ENCODE data around the gene OTUB1. TPM values are rescaled to one million over a fixed set of nuclear protein-coding genes. Genes with fewer than 3 reads are reported as not detected.

The OTUB1 gene
- total RNA-seq, 1 donor from 2014 or later: 57.0 TPM

GRCh38 chr11:64035081-64035524, 48.9 kb downstream of the OTUB1 start:
- no peak for TF ChIP-seq CTCF (IDR thresholded peaks at IDR 0.05; ENCODE audit: borderline replicate concordance)
- no peak for DNase-seq
- H3K27ac ChIP-seq (replicated peaks): no peak overlapping the region
- intact Hi-C loops (cut with micrococcal nuclease): no loop called here
- peaks cover 24% of the 10 kb centered on the region for H3K4me1 ChIP-seq
- peak overlapping the region; percentile 70 for H3K4me3 ChIP-seq
- H3K9me3 ChIP-seq (replicated peaks): no peaks in the 10 kb centered on the region
- H3K36me3 ChIP-seq: no peaks in the 10 kb centered on the region
- H3K27me3 ChIP-seq (ENCODE audit: low read depth): peaks cover 41% of the 10 kb centered on the region

- Histone ChIP-seq H3K9me3 (replicated peaks) (no peaks in the 10 kb centered on the region), H3K36me3 (no peaks in the 10 kb centered on the region), H3K4me1 (peaks cover 24% of the 10 kb centered on the region), H3K4me3 (peak within 1 kb of the TSS; percentile 70), H3K27ac (replicated peaks) (peak within 1 kb of the TSS; percentile 37), H3K27me3 (ENCODE audit: low read depth) (peaks cover 41% of the 10 kb centered on the region)
- no peak for DNase-seq
- no peak for TF ChIP-seq CTCF (IDR thresholded peaks at IDR 0.05; ENCODE audit: borderline replicate concordance)
- intact Hi-C loops (cut with micrococcal nuclease): no loop called here
Measured at GRCh38 chr11:64035576-64035975, 49.3 kb downstream of the OTUB1 start, which contains the start of gene FLRT1. TSS of gene FLRT1 (plus strand) at chr11:64035931. CDS start at chr11:64116268, 80,337 bp downstream.

- Histone ChIP-seq H3K9me3 (replicated peaks) (no peaks in the 10 kb centered on the region), H3K4me3 (peak overlapping the region; percentile 70), H3K27ac (replicated peaks) (peak overlapping the region; percentile 37), H3K4me1 (peaks cover 24% of the 10 kb centered on the region), H3K36me3 (no peaks in the 10 kb centered on the region), H3K27me3 (ENCODE audit: low read depth) (peaks cover 41% of the 10 kb centered on the region)
- intact Hi-C loops (cut with micrococcal nuclease): no loop called here
- peak; percentile 24 for TF ChIP-seq CTCF (IDR thresholded peaks at IDR 0.05; ENCODE audit: borderline replicate concordance)
- DNase-seq: peak; percentile 45
Measured at GRCh38 chr11:64036087-64037026, 50.1 kb downstream of the OTUB1 start.

- intact Hi-C loops (cut with micrococcal nuclease): no loop called here
- peak overlapping the region; percentile 37 for H3K27ac ChIP-seq (replicated peaks)
Measured at GRCh38 chr11:64037027-64037634, 50.9 kb downstream of the OTUB1 start.

More at GRCh38 chr11:64037027-64037634, 50.9 kb downstream of the OTUB1 start:
- H3K27me3 ChIP-seq (ENCODE audit: low read depth): peaks cover 41% of the 10 kb centered on the region
- H3K4me1 ChIP-seq: peaks cover 24% of the 10 kb centered on the region
- H3K36me3 ChIP-seq: no peaks in the 10 kb centered on the region
- no peak for TF ChIP-seq CTCF (IDR thresholded peaks at IDR 0.05; ENCODE audit: borderline replicate concordance)
- H3K9me3 ChIP-seq (replicated peaks): no peaks in the 10 kb centered on the region
- H3K4me3 ChIP-seq: peak overlapping the region; percentile 70
- no peak for DNase-seq
